ENCODE measurements around the gene EIF6.

DNA sequence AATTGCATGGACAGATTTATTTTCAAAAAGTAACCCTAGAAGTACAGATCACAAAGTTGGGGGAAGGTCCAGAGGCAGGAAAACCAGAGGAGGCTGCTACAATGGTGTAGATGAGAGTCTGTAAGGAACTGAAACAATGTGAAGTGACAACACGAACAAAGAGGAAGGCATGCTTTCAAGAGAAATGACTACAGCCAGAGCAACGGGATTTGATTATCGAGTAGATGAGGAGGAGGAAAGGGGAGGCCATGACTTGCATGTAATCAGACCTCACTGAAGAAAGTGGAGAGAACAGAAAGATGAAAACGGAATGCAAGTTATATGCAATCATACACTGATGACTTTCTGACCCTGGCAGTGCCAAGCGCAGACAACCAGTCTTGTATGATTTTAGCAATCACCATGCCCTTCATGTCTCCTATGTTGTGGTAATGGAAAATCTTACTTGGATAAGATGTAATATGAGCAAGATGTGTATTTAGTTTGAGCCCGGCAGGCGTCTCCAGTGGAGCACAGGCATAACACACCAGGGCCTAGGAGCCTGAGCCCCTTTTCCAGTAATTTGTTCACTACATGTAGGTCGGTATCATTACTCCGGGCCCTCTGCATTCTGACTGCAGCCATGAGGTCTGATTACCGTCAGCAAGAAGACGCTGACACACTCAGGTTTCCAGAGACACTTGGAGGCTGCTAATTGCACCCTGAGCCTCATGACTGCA, 41.6 kb upstream of the EIF6 start:
- TF ChIP-seq CTCF (IDR thresholded peaks at IDR 0.05) (no peak), POLR2A (IDR thresholded peaks at IDR 0.05) (no peak), EP300 (IDR thresholded peaks at IDR 0.05) (no peak)

All from tibial nerve (tissue), 4 donors.